Measurements from ENCODE around the gene OSBP2. TPM values are rescaled to one million over a fixed set of nuclear protein-coding genes. Genes with fewer than 3 reads are reported as not detected.

Gene OSBP2
- total RNA-seq, 1 experiment from 2014 or later: 7.1 TPM

DNA sequence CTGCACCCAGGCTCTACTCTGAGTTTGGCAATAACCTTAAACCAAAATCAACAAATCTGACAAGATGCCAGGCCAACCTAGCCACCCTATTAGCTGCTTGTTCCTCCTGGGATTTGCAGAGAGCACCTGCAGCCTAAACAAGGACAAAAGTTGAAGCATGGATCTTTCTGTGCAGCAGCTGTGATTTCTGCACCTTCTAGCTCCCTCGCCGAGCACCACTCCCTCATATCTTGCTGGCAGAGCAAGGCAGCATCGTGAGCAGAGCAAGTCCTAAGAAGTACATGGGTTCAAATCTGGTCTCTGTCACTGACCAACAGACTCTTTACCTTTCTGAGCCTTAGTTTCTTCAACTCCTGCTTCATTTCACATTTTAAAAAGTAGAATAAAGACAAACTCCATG is 235.6 kb downstream of the OSBP2 start:
- no peak overlapping the region for H3K27ac ChIP-seq
- DNase-seq: no peak
- H3K9me2 ChIP-seq (ENCODE audit: insufficient read depth): no peaks in the 10 kb centered on the region
- H3K9me3 ChIP-seq (ENCODE audit: insufficient read depth, low read depth): no peaks in the 10 kb centered on the region
- ChIA-PET CTCF (no interaction called here), POLR2A (ENCODE audit: unreplicated experiment) (no interaction called here)
- no peaks in the 10 kb centered on the region for H3K27me3 ChIP-seq (ENCODE audit: insufficient read depth, low read depth)
- no peaks in the 10 kb centered on the region for H3K79me2 ChIP-seq (ENCODE audit: low read depth)
- H4K20me1 ChIP-seq (ENCODE audit: insufficient read depth): peaks cover 7% of the 10 kb centered on the region; the same call in 1 of the 2 replicates
- intact Hi-C loops (cut with micrococcal nuclease; ENCODE audit: unreplicated experiment): no loop called here
- BruUV-seq (replicated peaks): no TSS peak
- H3F3A ChIP-seq (ENCODE audit: insufficient read depth, low read depth): 0 out of 2 replicates have a peak, but pooled peaks cover 3% of the 10 kb centered on the region
- no peak overlapping the region for H3K4me2 ChIP-seq
- no peaks in the 10 kb centered on the region for H3K4me1 ChIP-seq (replicated peaks; ENCODE audit: insufficient read depth)
- H3K4me3 ChIP-seq: no peak overlapping the region
- H3K36me3 ChIP-seq (ENCODE audit: low read depth): peaks cover 15% of the 10 kb centered on the region
- TF ChIP-seq EZH2 (IDR thresholded peaks at IDR 0.05; ENCODE audit: low read depth): no peak
- no peak overlapping the region for H2AFZ ChIP-seq

DNA sequence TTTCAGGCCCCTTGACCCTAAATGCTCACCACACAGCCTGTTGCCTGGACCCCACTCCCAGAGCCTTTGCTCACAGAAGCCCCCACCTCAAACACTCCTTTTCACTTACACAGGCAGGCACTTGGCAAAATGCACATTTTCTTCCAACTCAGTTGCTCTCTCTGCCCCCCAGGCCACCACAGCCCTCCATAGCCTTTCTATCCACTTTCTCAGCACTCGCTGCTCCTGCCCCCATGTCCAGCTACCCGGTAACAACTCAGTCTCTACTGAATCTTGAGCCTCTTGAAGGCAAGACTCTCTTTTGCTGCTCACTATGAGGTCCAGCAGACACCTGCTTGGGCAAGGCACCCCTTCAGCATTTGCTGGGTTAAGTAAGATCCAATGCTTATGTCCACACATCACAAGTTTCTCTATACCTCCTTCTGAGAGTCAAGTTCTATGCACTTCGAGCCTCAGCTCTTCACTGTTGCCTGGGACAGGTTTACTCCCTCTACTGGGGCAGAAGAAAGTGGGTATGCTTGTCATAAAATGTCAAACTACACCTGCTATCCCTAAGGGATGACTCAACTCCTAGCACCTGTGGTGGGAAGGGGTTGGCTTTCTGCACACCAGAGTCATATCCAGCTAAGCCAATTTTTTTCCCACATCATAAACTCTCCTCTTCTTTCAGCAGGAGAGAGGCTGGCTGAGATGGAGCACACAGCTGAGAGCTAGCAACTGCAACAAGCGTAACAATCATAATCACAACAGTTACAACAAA is 237.0 kb downstream of the OSBP2 start:
- Histone ChIP-seq H3K4me2 (no peak overlapping the region), H3K79me2 (ENCODE audit: low read depth) (no peaks in the 10 kb centered on the region), H3K9me2 (ENCODE audit: insufficient read depth) (no peaks in the 10 kb centered on the region), H3K36me3 (ENCODE audit: low read depth) (peaks cover 29% of the 10 kb centered on the region), H3K27me3 (ENCODE audit: insufficient read depth, low read depth) (no peaks in the 10 kb centered on the region), H4K20me1 (ENCODE audit: insufficient read depth) (peaks cover 12% of the 10 kb centered on the region; the same call in 1 of the 2 replicates), H3K9me3 (ENCODE audit: insufficient read depth, low read depth) (no peaks in the 10 kb centered on the region), H3K4me1 (replicated peaks; ENCODE audit: insufficient read depth) (no peaks in the 10 kb centered on the region), H3K4me3 (no peak overlapping the region), H3F3A (ENCODE audit: insufficient read depth, low read depth) (no peaks in the 10 kb centered on the region), H3K27ac (no peak overlapping the region), H2AFZ (no peak overlapping the region)
- TF ChIP-seq, protein P1, sequence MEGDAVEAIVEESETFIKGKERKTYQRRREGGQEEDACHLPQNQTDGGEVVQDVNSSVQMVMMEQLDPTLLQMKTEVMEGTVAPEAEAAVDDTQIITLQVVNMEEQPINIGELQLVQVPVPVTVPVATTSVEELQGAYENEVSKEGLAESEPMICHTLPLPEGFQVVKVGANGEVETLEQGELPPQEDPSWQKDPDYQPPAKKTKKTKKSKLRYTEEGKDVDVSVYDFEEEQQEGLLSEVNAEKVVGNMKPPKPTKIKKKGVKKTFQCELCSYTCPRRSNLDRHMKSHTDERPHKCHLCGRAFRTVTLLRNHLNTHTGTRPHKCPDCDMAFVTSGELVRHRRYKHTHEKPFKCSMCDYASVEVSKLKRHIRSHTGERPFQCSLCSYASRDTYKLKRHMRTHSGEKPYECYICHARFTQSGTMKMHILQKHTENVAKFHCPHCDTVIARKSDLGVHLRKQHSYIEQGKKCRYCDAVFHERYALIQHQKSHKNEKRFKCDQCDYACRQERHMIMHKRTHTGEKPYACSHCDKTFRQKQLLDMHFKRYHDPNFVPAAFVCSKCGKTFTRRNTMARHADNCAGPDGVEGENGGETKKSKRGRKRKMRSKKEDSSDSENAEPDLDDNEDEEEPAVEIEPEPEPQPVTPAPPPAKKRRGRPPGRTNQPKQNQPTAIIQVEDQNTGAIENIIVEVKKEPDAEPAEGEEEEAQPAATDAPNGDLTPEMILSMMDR (conservative IDR thresholded peaks at IDR 0.05): no peak
- no peak for TF ChIP-seq EZH2 (IDR thresholded peaks at IDR 0.05; ENCODE audit: low read depth)
- intact Hi-C loops (cut with micrococcal nuclease; ENCODE audit: unreplicated experiment): no loop called here
- ChIA-PET POLR2A (ENCODE audit: unreplicated experiment) (no interaction called here), CTCF (no interaction called here)
- DNase-seq: no peak
- BruUV-seq (replicated peaks): no TSS peak

DNA sequence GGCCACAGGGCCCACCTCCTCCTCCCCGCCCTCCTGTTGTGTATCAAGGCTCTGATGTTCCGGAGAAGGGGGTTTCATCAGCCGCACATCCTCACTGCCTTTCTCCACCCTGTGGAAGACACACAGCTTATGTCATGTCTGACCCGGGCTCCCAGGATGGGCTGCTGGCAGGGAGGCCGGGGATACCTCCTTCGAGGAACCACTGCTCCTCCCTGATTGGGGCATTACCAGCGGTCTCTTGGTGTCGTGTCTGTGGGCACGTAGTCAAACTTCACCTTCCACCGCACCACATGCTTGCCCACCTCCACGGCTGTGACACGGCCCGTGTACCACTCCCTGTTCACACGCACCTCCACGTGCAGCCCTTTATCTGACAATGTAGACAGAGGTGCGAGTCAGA is 238.0 kb downstream of the OSBP2 start:
- no TSS peak for BruUV-seq (replicated peaks)
- Histone ChIP-seq H3F3A (ENCODE audit: insufficient read depth, low read depth) (no peaks in the 10 kb centered on the region; the same call in 1 of the 2 replicates), H3K36me3 (ENCODE audit: low read depth) (peaks cover 32% of the 10 kb centered on the region), H3K27ac (no peak overlapping the region), H3K9me3 (ENCODE audit: insufficient read depth, low read depth) (no peaks in the 10 kb centered on the region), H3K4me1 (replicated peaks; ENCODE audit: insufficient read depth) (no peaks in the 10 kb centered on the region), H3K79me2 (ENCODE audit: low read depth) (no peaks in the 10 kb centered on the region), H2AFZ (no peak overlapping the region), H4K20me1 (ENCODE audit: insufficient read depth) (peaks cover 12% of the 10 kb centered on the region; the same call in 1 of the 2 replicates), H3K4me3 (no peak overlapping the region), H3K9me2 (ENCODE audit: insufficient read depth) (no peaks in the 10 kb centered on the region), H3K27me3 (ENCODE audit: insufficient read depth, low read depth) (no peaks in the 10 kb centered on the region), H3K4me2 (no peak overlapping the region)
- POLR2A ChIA-PET (ENCODE audit: unreplicated experiment): no interaction called here
- no peak for DNase-seq
- CTCF ChIA-PET: no interaction called here
- TF ChIP-seq, protein P1 (conservative IDR thresholded peaks at IDR 0.05): no peak
- TF ChIP-seq EZH2 (IDR thresholded peaks at IDR 0.05; ENCODE audit: low read depth): no peak
- intact Hi-C loops (cut with micrococcal nuclease; ENCODE audit: unreplicated experiment): no loop called here

Data from PC-9 (cell line).